ENCODE measurements around the gene CCDC141.
"Not testable (repeated sequence)": the region's sequence is repeated elsewhere in the genome, so short reads cannot be mapped to it uniquely, and the experiment has no call there.

CCDC141 gene

DNA sequence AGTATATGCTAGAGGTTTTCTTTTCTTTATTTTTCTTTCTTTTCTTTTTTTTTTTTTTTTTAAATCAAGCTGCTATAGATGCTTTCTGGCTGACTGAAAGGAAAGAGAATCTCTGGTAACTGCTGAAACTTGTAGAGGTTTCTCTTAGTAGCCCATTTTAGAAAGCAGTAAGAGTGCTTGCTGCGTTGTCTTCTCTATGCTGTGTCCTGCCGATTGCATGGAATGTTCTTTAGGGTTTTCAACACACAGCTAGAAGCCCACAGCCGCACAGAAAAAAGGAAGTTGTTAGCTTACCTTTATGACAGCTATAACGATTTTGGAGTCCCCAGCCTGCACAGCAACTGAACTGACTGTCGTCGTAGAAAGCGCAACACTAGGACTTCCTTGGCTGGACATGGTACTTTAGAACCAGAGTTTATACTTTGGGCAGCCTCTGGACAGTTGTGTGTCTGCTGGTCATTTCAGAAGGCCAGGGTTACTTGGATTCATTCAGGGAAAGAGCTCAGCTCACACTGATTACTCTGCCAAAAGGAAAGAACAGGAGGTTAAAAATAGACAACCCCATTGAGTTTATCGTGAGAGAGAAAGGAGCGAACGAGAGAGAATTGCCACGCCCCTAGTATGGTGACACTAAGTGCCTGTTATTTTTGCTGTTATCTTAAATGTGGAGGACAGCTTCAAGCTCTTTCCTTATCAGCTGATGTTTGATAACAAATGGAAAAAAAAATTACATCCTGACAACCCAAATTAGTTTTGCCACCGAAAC, at the start of gene CCDC141:
Gene CCDC141 (minus strand): TSS at position 592 of the 766 bp plus-strand sequence. CDS start 196 bp downstream, at position 396.
- FAIRE-seq (no peak), DNase-seq (ENCODE audit: insufficient read length, low spot score) (no peak)
- TF ChIP-seq POLR2A (IDR thresholded peaks at IDR 0.05; ENCODE audit: low read depth, low read length), result no peak

DNA sequence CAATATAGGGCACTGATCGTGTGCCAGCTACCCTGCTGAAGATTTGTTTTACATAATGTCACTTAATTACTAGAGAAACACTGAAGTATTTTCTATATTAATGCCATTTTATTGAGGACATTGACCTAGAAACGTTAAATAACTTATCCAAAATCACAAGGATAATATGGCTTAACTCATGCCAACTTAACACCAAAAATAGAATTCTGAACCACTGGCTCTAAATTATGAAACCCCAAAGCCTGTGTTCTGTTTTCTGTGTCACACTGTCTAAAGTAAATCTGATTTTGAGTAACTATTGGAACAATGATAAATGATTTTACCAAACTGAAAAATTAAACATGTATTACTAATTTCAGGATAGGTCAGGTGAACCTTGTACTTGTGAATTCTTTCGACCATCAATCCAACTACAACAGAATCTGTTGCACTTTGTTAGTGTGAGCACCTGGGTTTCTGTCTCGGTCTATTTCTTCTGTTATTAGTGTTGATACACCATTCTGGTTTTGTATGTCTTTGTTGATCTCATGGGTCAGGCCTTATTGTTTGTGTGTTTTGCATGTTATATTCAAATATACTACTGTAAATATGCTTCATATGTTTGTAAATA, 48.2 kb upstream of the CCDC141 start:
- FAIRE-seq, result no peak
- DNase-seq (ENCODE audit: insufficient read length, low spot score), result no peak

DNA sequence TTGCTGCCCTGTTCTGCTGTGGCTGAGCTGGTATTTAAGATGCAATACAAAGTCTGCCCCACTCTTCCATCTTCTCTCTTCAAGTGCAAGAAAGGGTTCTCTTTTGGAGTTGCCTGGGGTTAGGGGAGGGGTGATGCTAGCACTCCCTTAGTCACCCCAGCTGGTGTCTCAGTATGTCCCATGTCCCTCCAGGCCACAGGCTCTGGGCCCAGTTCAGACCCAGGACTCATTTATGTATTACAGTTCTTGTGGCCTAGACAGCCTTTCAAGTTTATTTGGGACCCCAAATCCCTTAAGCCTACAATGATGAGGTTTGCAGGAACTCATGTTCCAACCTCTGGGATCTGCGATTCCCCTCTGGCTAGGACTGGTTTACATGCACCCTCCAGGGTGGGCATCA, 47.2 kb upstream of the CCDC141 start:
- TF ChIP-seq POLR2A (IDR thresholded peaks at IDR 0.05; ENCODE audit: low read depth, low read length), result no peak
- FAIRE-seq (no peak), DNase-seq (ENCODE audit: insufficient read length, low spot score) (no peak)

More for the DNA sequence above, 48.2 kb upstream of the CCDC141 start:
- TF ChIP-seq POLR2A (IDR thresholded peaks at IDR 0.05; ENCODE audit: low read depth, low read length), result no peak

- no peak for TF ChIP-seq POLR2A (IDR thresholded peaks at IDR 0.05; ENCODE audit: low read depth, low read length)
- no peak for DNase-seq (ENCODE audit: insufficient read length, low spot score)
- no peak for FAIRE-seq
These were observed 46.2 kb upstream of the CCDC141 start for GRCh38 chr2:179096090-179096489.

- not testable (repeated sequence) for FAIRE-seq; DNase-seq (ENCODE audit: insufficient read length, low spot score)
These were observed 43.0 kb upstream of the CCDC141 start for GRCh38 chr2:179092912-179093311.

DNA sequence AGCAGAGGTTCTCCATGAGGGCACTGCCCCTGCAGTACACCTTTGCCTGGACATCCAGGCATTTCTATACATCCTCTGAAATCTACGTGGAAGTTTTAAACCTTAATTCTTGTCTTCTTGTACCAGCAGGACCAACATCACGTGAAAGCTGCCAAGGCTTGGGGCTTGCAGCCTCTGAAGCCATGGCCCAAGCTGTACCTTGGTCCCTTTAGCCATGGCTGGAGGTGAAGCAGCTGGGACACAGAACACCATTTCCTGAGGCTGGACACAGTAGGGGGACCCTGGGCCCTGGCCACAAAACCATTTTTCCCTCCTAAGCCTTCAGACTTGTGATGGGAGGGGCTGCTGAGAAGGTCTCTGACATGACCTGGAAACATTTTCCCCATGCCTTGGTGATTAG, 32.8 kb upstream of the CCDC141 start:
- DNase-seq (ENCODE audit: insufficient read length, low spot score), result no peak
- FAIRE-seq, result no peak
- TF ChIP-seq POLR2A (IDR thresholded peaks at IDR 0.05; ENCODE audit: low read depth, low read length), result no peak

GRCh38 chr2:179081954-179082353, 32.0 kb upstream of the CCDC141 start:
- TF ChIP-seq POLR2A (IDR thresholded peaks at IDR 0.05; ENCODE audit: low read depth, low read length), result no peak
- DNase-seq (ENCODE audit: insufficient read length, low spot score), result no peak
- FAIRE-seq, result no peak

DNA sequence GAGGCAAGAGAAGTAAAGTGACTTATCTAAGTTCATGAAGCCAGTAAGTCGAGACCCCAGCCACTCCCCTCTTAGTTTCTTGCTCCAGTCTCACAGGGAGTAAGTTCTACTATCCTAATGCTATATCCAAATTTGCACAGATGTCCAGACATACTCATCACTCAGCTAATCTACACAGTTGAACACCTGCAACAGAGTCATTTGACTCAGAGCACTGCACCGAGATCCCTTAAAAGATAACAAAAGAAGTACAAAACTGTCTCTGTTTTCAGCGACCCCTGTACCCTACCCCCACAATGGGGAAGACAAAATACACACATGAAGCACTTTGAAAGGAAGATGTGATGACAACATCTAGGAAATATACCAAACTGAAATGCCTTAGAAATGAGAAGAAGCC, 22.6 kb upstream of the CCDC141 start:
- no peak for FAIRE-seq

GRCh38 chr2:179071810-179072355, 21.9 kb upstream of the CCDC141 start:
- DNase-seq (ENCODE audit: insufficient read length, low spot score) (no peak), FAIRE-seq (no peak)
- no peak for TF ChIP-seq POLR2A (IDR thresholded peaks at IDR 0.05; ENCODE audit: low read depth, low read length)

More for the DNA sequence above, 22.6 kb upstream of the CCDC141 start:
- TF ChIP-seq POLR2A (IDR thresholded peaks at IDR 0.05; ENCODE audit: low read depth, low read length), result no peak
- DNase-seq (ENCODE audit: insufficient read length, low spot score), result no peak

DNA sequence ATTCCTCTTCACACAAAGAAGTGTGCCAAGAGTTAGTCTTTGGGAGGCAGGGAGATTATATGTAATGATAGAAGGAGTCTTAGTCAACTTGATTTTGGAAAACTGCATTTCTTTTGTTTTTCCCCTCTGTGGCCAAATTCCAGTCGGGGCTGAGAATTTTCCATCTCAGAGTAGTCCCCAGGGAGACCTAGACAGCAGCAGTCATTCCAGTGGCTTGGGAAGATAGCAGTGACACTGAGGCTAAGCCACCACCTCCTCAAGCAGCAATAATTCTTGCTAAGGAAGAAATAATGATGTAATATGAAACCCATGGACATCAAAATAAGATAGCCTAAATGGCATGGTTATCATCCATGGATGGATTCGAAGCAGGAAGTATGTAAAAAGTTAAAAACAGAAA, 21.0 kb upstream of the CCDC141 start:
- DNase-seq (ENCODE audit: insufficient read length, low spot score) (no peak), FAIRE-seq (no peak)
- TF ChIP-seq POLR2A (IDR thresholded peaks at IDR 0.05; ENCODE audit: low read depth, low read length), result no peak

- no peak for TF ChIP-seq POLR2A (IDR thresholded peaks at IDR 0.05; ENCODE audit: low read depth, low read length)
- FAIRE-seq, result no peak
- no peak for DNase-seq (ENCODE audit: insufficient read length, low spot score)
These were observed 19.7 kb upstream of the CCDC141 start for GRCh38 chr2:179069685-179070084.

- DNase-seq (ENCODE audit: insufficient read length, low spot score) (no peak), FAIRE-seq (no peak)
- no peak for TF ChIP-seq POLR2A (IDR thresholded peaks at IDR 0.05; ENCODE audit: low read depth, low read length)
These were observed 19.2 kb upstream of the CCDC141 start for GRCh38 chr2:179068991-179069643.

DNA sequence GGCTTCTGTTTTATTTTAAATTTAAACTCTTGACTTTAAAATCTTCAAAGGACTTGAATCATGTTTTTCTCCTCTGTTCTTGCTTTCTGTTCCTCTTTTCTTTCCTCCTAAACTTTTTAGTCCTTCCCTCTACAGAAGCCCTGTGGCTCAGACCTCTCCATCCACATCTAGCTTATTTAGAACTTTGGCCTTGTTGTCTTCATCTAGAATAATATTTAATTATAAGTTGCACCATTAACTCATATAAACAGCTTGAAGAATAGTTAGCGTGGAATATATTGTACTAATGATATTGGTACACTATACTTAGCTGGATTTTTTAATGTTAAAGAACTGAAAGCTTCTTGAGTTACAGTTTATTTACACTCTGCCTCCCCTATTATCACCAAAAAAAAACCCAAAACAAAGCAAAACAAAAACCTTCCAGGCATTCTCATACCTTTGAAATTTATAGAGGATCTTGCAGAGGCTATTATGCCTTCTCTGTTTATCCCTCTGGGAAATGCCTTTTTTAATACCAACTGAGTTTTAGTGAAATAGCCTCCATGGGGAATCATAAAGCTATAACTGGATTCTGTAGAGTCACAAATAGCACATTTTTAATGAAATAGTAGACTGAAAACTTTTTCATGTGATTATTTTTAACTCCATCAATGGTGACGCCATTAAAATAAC, 9.2 kb upstream of the CCDC141 start:
- DNase-seq (ENCODE audit: insufficient read length, low spot score), result no peak
- no peak for FAIRE-seq
- TF ChIP-seq POLR2A (IDR thresholded peaks at IDR 0.05; ENCODE audit: low read depth, low read length), result no peak

GRCh38 chr2:179057737-179058136, 7.8 kb upstream of the CCDC141 start:
- FAIRE-seq, result no peak
- no peak for TF ChIP-seq POLR2A (IDR thresholded peaks at IDR 0.05; ENCODE audit: low read depth, low read length)
- no peak for DNase-seq (ENCODE audit: insufficient read length, low spot score)

- DNase-seq (ENCODE audit: insufficient read length, low spot score); FAIRE-seq: not testable (repeated sequence)
These were observed 3.6 kb upstream of the CCDC141 start for GRCh38 chr2:179053568-179053967.

All from H54 (cell line).